Measurements from ENCODE around the gene SDC3.

DNA sequence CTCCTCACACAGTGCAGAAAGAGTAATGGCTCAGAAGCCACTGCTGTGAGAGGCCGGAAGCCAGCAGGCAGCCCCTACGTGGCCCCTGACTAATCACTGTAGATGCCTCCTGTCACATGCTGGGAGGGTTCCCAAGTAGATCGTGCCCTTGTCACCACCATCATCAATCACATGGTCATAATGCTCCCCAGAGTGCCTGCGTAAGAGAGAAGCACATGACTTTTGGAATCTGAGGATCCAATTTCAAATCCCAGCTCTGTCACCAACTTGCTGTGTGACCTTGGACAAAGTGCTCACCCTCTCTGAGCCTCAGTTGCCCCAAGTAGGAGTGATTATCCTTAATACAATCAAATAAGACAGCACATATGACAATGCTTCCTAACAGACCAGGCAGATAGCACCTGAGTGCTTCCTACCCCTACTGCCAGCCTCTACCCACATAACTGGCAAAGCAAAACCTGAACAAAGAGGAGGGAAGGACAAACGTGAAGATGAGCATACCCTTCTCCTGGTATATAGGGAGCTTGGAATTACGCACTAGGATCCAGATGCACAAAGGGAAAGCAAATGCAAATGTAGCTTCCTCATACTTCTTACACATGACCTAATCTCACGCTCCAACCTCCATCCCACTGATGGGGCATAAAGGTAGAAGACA lies 65.7 kb downstream of the SDC3 start:
- TF ChIP-seq CTCF (IDR thresholded peaks at IDR 0.05), result no peak
- TF ChIP-seq POLR2A (IDR thresholded peaks at IDR 0.05), result no peak
